GM19463 (cell line): ENCODE measurements around the gene DPH6.
"Not testable (repeated sequence)": the region's sequence is repeated elsewhere in the genome, so short reads cannot be mapped to it uniquely, and the experiment has no call there.

Source experiments
- ATAC-seq: cut with Tn5 transposase; IDR thresholded peaks from one replicate; pipeline ENCODE4 v1.9.1; 2021; ENCODE audit warnings: mild to moderate bottlenecking, moderate library complexity; ENCODE audit not compliant: unreplicated experiment

The DPH6 gene

DNA sequence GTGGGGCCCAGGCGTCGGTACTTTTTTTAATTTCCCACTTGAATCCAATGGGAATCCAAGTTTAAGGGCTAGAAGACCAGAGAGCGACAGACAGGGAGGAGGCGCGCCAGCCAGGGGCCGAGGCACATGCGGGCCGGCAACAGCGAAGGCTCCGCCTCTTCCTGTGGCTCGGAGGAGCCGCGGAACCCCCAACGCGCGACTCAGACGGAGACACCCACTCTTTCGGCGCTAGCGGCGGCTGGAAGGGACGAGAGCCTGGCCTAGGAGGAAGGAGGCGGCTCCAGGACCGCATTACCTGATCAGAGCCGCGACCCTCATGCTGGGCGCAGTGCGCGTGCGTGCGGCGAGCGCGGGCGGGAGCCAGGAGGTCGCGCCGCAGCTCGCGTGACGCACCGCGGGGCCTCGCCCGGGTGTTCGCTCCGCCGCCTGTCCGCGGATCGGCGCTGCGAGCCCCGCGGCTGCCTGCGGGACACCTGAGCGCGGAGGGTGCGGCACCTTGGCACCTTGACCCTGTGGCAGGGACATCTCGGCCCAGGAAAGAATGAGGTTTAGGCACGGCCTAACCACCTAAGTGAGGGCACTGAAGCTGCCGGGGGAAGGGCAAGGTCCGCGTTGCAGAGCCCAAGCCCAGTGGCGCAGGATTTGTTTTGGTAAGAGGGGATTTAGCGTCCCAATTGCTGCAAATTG, at the start of gene DPH6:
DPH6 (minus strand) TSS at position 342 of the 687 bp plus-strand sequence; CDS start at position 318, 24 bp downstream.
- ATAC-seq: peak; percentile 84

DNA sequence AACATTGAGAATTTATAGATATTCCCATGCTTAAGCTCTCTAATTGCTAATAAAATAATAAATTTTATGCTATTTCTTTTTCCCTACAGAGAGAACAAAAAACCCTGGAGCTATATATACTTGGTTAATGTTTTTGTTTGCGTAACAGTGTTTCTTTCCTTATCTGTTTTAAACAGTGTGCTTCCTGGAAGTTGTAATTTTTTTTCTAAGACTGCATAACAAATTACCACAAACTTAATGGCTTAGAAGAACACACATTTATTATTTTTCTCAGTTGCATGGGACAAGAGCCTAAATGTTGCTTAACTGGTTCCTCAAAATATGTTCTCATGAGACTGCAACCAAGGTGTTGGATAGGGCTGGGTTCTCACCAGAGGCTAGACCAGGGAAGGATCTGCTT, 49.7 kb upstream of the DPH6 start:
- no peak for ATAC-seq

DNA sequence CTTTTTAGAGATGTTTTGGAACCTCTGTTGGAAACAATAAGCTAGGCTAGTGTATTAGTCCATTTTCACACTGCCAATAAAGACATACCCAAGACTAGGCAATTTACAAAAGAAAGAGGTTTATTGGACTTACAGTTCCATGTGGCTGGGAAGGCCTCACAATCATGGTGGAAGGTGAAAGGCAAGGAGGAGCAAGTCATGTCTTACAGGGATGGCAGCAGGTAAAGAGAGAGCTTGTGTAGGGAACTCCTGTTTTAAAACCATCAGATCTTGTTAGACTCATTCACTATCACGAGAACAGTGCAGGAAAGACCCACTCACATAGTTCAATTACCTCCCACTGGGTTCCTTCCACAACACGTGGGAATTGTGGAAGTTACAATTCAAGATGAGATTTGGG, 46.0 kb upstream of the DPH6 start:
- ATAC-seq: not testable (repeated sequence)

GRCh38 chr15:35583863-35584528, 38.0 kb upstream of the DPH6 start:
- ATAC-seq: no peak

DNA sequence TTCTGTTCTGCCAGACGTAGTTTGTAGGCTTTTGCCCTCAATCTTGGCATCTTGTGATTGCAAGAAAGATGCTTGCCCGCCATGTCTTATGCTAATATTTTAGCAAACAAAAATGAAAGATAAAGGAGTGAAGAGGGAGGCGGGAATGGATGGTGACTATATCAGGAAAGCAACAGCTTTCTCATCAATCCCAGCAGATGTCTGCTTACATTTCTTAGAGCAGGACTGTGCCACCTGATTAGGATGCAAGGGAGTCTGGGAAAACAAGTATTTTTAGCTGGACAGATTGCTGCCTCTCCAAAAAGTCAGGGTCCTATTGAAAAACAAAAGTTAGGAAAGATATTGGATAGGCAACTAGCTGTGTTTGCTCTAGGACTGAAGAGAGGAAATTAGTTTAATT, 34.6 kb upstream of the DPH6 start:
- no peak for ATAC-seq

GRCh38 chr15:35567392-35567791, 21.4 kb upstream of the DPH6 start:
- ATAC-seq: no peak

DNA sequence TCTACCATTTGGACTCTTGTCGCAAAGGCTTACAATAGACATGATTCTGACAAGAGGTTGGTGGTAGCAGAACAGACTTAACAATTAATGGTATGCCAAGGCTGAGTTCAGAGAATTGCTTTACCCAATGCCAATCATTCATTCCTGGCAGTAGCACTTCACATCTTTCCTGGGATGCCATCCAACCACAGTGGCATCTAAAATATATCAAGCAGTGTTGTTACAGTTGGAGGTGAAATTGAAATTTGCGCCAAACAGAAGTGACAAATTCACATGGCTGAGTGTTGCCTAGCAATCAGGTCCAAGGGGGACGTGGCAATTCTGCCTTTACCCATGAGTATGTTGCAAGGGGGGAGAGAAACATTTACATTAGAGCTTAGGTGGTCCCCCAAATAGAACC, 21.0 kb upstream of the DPH6 start:
- no peak for ATAC-seq

DNA sequence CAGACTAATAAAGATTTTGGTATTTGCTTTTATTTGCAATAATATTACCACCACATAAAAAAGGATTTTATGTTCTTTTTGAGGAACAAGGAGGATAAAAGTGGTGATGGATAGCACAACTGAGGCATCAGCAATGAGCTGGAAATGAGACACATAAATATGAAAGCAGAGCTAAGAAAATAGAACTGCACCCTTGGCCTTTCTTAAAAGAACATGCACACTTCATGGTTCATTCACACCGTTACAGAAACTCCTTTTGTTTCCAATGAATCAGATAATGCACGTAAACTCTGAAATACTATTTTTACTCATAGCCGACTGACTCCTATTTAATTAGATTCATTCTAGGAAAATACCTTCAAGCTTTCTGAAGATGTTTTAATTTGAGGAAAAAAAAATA, 19.9 kb upstream of the DPH6 start:
- no peak for ATAC-seq

- ATAC-seq: no peak
Measured at GRCh38 chr15:35562641-35563040, 16.7 kb upstream of the DPH6 start.

DNA sequence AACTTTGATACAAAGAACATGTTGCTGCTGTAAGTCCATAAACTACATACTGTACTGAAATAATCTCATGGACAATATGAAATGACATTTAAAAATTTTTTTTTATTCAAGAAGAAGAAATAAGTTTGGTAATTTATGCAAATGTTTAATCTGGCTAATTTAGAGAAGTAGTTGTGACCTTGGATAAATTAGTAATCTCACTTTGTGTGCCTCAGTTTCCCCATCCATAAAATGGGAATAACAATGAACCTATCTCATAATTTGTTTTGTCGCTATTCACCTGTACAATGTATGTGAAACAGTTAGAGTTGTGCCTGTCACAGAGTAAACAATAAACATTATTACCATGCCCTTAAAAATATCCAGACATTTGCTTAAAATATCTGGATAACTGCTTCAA, 15.3 kb upstream of the DPH6 start:
- ATAC-seq: no peak

GRCh38 chr15:35560870-35561269, 14.9 kb upstream of the DPH6 start:
- ATAC-seq: no peak

DNA sequence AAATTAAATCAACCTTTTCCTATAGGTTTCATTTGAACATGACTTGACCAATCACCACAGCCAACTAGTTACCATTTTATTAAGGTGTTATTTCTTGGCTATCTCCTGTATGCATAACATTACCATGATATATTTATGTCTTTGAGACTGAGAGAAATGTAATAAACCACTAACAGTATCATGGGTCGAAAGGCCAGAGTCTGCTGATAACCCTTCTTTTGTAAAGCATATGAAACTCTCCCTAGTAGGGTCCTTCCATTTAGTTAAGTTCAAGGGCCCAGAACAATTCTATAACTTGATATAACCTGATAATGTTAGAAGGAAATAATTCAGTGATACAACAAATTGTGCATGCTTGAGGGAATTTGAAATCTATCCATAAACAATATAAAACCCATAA, 14.3 kb upstream of the DPH6 start:
- no peak for ATAC-seq

- ATAC-seq: no peak
Measured at GRCh38 chr15:35559683-35560082, 13.7 kb upstream of the DPH6 start.

DNA sequence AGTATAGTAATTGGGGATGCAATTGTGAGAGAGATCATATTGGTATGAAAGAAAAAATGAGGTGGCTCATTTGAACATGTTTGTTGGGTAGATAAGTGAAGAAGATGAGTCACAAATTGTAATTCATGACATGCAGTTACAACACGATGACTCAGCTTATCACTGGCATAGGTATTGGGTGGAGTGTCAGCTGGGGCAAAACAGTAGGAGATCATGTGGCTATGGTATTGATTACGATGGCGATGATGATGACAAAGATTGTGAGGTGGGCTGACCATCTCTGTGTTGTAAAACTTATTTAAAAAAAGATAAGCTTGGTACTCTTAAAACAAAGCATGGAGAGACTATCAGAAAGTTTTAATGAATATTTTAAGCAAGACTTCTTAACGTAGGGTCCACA, 11.6 kb upstream of the DPH6 start:
- no peak for ATAC-seq

- ATAC-seq: no peak
Measured at GRCh38 chr15:35557012-35557411, 11.0 kb upstream of the DPH6 start.

DNA sequence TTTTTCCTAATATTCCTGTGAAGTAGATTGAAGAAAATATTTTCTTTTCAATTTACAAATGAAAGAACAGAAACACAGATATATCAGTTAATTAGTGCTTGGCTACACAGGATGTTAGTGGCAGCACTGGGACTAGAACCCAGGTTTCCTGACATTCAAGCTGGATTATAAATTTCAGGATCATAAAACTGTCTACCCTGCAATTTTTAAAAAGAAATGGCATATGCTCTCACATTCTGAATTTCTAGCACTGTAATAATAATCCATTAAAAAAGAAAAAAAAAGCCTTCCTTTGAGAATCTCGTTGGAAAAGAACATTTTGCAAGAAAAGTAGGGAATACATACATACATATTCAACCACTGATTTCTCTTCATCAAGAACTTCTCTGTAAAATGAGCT, 9.3 kb upstream of the DPH6 start:
- ATAC-seq: no peak

DNA sequence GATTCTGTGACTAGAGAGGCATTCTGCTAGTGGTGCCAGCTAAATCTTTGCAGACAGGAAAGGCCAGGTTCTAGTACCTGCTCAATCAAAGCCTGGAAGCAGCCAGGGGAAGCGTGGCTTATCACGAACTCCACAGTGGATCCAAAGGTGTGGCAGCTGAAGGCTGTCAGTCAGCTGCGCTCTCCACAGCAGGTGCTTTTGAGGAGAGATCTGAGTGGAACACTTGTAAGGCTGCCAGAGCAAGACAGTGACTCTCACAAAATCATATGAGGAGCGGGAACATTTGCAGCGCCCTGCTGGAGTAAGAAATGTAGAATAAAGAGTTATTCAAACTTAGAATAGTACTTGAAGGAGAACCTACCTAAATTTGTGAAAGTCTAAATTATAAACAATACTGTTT, 5.0 kb upstream of the DPH6 start:
- ATAC-seq: no peak

- no peak for ATAC-seq
Measured at GRCh38 chr15:35549567-35549966, 3.6 kb upstream of the DPH6 start.

DNA sequence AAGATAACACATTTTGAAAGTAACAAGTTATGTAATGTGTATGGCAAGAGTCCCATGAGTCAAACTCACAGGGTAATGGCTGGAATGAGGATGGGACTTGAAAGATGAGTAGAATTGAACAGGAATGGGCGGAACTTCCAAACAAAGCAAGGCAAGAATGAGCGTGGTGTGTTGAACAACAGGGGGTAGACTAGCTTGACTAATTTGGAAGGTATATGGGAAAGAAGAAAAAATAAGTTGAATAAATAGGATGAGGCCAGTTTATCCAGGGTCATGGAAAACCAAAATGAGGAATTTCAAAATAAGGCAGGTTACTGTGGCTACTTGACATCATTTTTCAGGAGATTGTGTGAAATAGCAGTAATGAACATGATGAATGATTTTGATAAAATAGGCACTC, 2.5 kb upstream of the DPH6 start:
- no peak for ATAC-seq

- ATAC-seq: no peak
Measured at GRCh38 chr15:35547775-35548364, 1.9 kb upstream of the DPH6 start.

- peak; percentile 18 for ATAC-seq
Measured at GRCh38 chr15:35546511-35547381, 781 bp upstream of the DPH6 start.
